T-helper 1 cell treated with Interleukin-12 subunit alpha and Interleukin-12 subunit beta and Interleukin-4 antibody, amounts not matched to agents 30 μg/mL and 1 μg/mL, for 36 hours (primary cell): Measurements from ENCODE around the gene HOXA13.

Experiments
- H3K27ac Mint-ChIP-seq: one replicate; pipeline ENCODE4 v1.8.0; 2021; ENCODE audit warnings: mild to moderate bottlenecking, mixed read lengths
- H3K27me3 Mint-ChIP-seq: one replicate; pipeline ENCODE4 v1.8.0; 2021; ENCODE audit warnings: low read depth, mixed read lengths
- H3K36me3 Mint-ChIP-seq: one replicate; pipeline ENCODE4 v1.8.0; 2021; ENCODE audit warnings: low read depth, mixed read lengths
- H3K4me1 Mint-ChIP-seq: one replicate; pipeline ENCODE4 v1.8.0; 2021; ENCODE audit warnings: low read depth, mixed read lengths
- H3K4me3 Mint-ChIP-seq: one replicate; pipeline ENCODE4 v1.8.0; 2021; ENCODE audit warnings: mild to moderate bottlenecking, moderate library complexity, mixed read lengths
- H3K9me3 Mint-ChIP-seq: one replicate; pipeline ENCODE4 v1.8.0; 2021; ENCODE audit warnings: mixed read lengths

The HOXA13 gene

GRCh38 chr7:27176962-27177794, 22.7 kb downstream of the HOXA13 start:
- H3K27ac Mint-ChIP-seq: no peak overlapping the region
- peaks cover 5% of the 10 kb centered on the region for H3K4me1 Mint-ChIP-seq
- no peak overlapping the region for H3K4me3 Mint-ChIP-seq
- no peaks in the 10 kb centered on the region for H3K9me3 Mint-ChIP-seq
- no peaks in the 10 kb centered on the region for H3K36me3 Mint-ChIP-seq
- H3K27me3 Mint-ChIP-seq: peaks cover 54% of the 10 kb centered on the region

GRCh38 chr7:27176524-27176845, 23.4 kb downstream of the HOXA13 start:
- Mint-ChIP-seq H3K4me1 (peaks cover 7% of the 10 kb centered on the region), H3K9me3 (no peaks in the 10 kb centered on the region), H3K36me3 (no peaks in the 10 kb centered on the region), H3K27me3 (peaks cover 54% of the 10 kb centered on the region), H3K4me3 (no peak overlapping the region), H3K27ac (no peak overlapping the region)

- H3K36me3 Mint-ChIP-seq: no peaks in the 10 kb centered on the region
Measured at GRCh38 chr7:27175626-27176523, 24.0 kb downstream of the HOXA13 start.

GRCh38 chr7:27174874-27175625, 24.8 kb downstream of the HOXA13 start:
- peaks cover 59% of the 10 kb centered on the region for H3K27me3 Mint-ChIP-seq
- H3K4me1 Mint-ChIP-seq: peaks cover 7% of the 10 kb centered on the region
- no peak overlapping the region for H3K4me3 Mint-ChIP-seq

More at GRCh38 chr7:27175626-27176523, 24.0 kb downstream of the HOXA13 start:
- Mint-ChIP-seq H3K27me3 (peaks cover 54% of the 10 kb centered on the region), H3K27ac (no peak overlapping the region), H3K9me3 (no peaks in the 10 kb centered on the region), H3K4me3 (no peak overlapping the region), H3K4me1 (peaks cover 7% of the 10 kb centered on the region)

GRCh38 chr7:27173956-27174873, 25.7 kb downstream of the HOXA13 start, which contains the start of gene HOXA10:
Gene HOXA10 (minus strand): TSS chr7:27174320. CDS start chr7:27174306, 14 bp downstream.
- Mint-ChIP-seq H3K4me1 (peaks cover 2% of the 10 kb centered on the region), H3K9me3 (no peaks in the 10 kb centered on the region), H3K36me3 (no peaks in the 10 kb centered on the region), H3K4me3 (no peak within 1 kb of the TSS), H3K27me3 (peaks cover 56% of the 10 kb centered on the region), H3K27ac (peak within 1 kb of the TSS; percentile 55)

More at GRCh38 chr7:27174874-27175625, 24.8 kb downstream of the HOXA13 start:
- H3K27ac Mint-ChIP-seq: peak overlapping the region; percentile 55
- H3K36me3 Mint-ChIP-seq: no peaks in the 10 kb centered on the region
- no peaks in the 10 kb centered on the region for H3K9me3 Mint-ChIP-seq

- Mint-ChIP-seq H3K9me3 (no peaks in the 10 kb centered on the region), H3K4me3 (no peak overlapping the region), H3K27ac (no peak overlapping the region), H3K27me3 (peaks cover 55% of the 10 kb centered on the region), H3K4me1 (peaks cover 6% of the 10 kb centered on the region), H3K36me3 (peaks cover 2% of the 10 kb centered on the region)
Measured at GRCh38 chr7:27173511-27173955, 26.4 kb downstream of the HOXA13 start.

- Mint-ChIP-seq H3K36me3 (peaks cover 2% of the 10 kb centered on the region), H3K4me3 (no peak overlapping the region), H3K27ac (no peak overlapping the region), H3K9me3 (no peaks in the 10 kb centered on the region), H3K4me1 (peaks cover 7% of the 10 kb centered on the region), H3K27me3 (peaks cover 55% of the 10 kb centered on the region)
Measured at GRCh38 chr7:27172823-27173510, 26.9 kb downstream of the HOXA13 start.

- no peaks in the 10 kb centered on the region for H3K9me3 Mint-ChIP-seq
- peaks cover 7% of the 10 kb centered on the region for H3K4me1 Mint-ChIP-seq
- H3K27ac Mint-ChIP-seq: peak overlapping the region; percentile 83
- H3K4me3 Mint-ChIP-seq: peak overlapping the region; percentile 29
- H3K36me3 Mint-ChIP-seq: peaks cover 2% of the 10 kb centered on the region
- peaks cover 56% of the 10 kb centered on the region for H3K27me3 Mint-ChIP-seq
Measured at GRCh38 chr7:27172315-27172774, 27.5 kb downstream of the HOXA13 start.

- H3K27me3 Mint-ChIP-seq: peaks cover 61% of the 10 kb centered on the region
- H3K27ac Mint-ChIP-seq: peak overlapping the region; percentile 83
- H3K4me1 Mint-ChIP-seq: peaks cover 7% of the 10 kb centered on the region
- H3K36me3 Mint-ChIP-seq: peaks cover 2% of the 10 kb centered on the region
- H3K4me3 Mint-ChIP-seq: no peak overlapping the region
- no peaks in the 10 kb centered on the region for H3K9me3 Mint-ChIP-seq
Measured at GRCh38 chr7:27171637-27172314, 28.1 kb downstream of the HOXA13 start.

- Mint-ChIP-seq H3K27ac (peak overlapping the region; percentile 7), H3K9me3 (no peaks in the 10 kb centered on the region), H3K4me1 (peaks cover 7% of the 10 kb centered on the region), H3K4me3 (no peak overlapping the region), H3K36me3 (peaks cover 2% of the 10 kb centered on the region), H3K27me3 (peaks cover 66% of the 10 kb centered on the region)
Measured at GRCh38 chr7:27171325-27171636, 28.6 kb downstream of the HOXA13 start.

- Mint-ChIP-seq H3K27ac (peak overlapping the region; percentile 7), H3K4me3 (no peak overlapping the region), H3K36me3 (peaks cover 2% of the 10 kb centered on the region), H3K27me3 (peaks cover 72% of the 10 kb centered on the region), H3K4me1 (peaks cover 7% of the 10 kb centered on the region), H3K9me3 (no peaks in the 10 kb centered on the region)
Measured at GRCh38 chr7:27170426-27171324, 29.2 kb downstream of the HOXA13 start.
